GM19455 (cell line): ENCODE data around the gene JPT2.
"Not testable (repeated sequence)": the region's sequence is repeated elsewhere in the genome, so short reads cannot be mapped to it uniquely, and the experiment has no call there.

Source experiments
- ATAC-seq: cut with Tn5 transposase; IDR thresholded peaks from one replicate; pipeline ENCODE4 v1.9.1; 2021; ENCODE audit not compliant: unreplicated experiment

Gene JPT2

GRCh38 chr16:1705688-1706385 is 27.8 kb downstream of the JPT2 start, which contains the start of gene MAPK8IP3:
TSS of gene MAPK8IP3 (plus strand) at chr16:1706195. CDS start at chr16:1706340, 145 bp downstream.
- peak; percentile 68 for ATAC-seq

GRCh38 chr16:1706386-1707192 is 28.5 kb downstream of the JPT2 start:
- ATAC-seq, result peak; percentile 14

DNA sequence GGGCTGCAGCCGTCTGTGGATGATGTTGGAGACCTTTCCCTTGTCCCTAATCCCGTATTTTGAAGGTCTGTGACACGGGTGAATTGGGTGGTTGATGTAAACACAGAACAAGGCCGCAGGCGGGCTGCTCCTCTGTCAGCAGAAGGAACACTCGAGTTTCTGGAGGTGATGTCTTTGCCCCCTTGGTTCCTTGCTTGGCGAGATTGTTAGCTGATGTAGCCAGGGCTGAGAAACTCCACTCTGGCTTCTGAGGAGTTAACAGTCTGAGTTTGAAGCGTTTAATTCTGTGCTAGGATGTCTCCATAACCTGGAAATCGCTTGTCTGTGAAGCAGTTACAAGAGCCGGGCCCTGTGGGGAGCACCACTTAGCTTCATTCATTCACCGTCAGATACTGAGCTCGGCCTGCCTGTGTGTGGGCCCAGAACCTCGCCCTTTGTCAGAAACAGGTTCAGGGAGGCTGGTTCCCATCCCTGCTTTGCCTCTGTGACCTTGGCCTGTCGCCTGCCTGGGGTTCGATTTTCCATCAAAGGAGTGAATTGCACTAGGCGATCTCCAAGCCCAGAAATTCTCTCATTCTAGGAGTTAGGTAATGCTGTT is 29.2 kb downstream of the JPT2 start:
- no peak for ATAC-seq

- no peak for ATAC-seq
These were observed 30.1 kb downstream of the JPT2 start for GRCh38 chr16:1708083-1708767.

DNA sequence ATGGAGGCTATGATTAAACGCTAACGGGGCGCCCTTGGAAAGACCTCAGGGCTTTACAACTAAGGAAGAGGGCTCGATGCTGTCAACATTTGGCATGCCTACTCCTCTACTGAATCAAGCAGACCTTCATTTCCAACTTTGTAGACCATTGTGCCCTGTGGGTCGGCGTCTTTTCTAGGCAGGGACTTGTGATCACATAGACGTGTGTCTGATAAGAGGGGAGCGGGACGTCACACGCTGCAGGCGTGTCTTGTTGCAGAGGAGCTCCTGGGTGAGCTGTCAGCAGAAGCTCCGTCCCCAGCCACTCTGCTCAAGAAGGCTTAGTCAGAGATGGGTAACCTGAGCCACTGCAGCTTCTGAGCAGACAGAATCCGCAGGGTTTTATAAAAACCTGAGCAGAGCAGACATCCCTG is 30.7 kb downstream of the JPT2 start:
- no peak for ATAC-seq

DNA sequence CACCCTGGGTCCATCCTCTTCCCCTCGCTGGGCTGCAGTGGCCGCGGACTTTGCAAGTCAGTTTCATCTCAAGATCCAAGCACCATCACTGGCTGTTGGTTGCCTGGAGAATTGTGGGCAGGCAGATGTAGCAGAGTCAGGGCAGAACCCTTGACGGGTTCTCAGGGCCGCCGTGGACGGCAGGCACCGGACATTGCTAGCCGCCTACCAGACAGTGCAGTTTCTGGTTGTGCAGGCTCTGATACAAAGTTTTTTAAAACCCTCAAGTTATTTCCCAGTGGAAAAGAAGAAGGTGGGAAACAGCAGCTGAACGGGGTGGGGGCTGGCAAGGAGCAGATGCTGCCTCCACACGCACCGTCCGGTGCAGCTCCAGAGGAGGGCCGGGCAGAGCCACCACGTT is 31.3 kb downstream of the JPT2 start:
- ATAC-seq, result no peak

DNA sequence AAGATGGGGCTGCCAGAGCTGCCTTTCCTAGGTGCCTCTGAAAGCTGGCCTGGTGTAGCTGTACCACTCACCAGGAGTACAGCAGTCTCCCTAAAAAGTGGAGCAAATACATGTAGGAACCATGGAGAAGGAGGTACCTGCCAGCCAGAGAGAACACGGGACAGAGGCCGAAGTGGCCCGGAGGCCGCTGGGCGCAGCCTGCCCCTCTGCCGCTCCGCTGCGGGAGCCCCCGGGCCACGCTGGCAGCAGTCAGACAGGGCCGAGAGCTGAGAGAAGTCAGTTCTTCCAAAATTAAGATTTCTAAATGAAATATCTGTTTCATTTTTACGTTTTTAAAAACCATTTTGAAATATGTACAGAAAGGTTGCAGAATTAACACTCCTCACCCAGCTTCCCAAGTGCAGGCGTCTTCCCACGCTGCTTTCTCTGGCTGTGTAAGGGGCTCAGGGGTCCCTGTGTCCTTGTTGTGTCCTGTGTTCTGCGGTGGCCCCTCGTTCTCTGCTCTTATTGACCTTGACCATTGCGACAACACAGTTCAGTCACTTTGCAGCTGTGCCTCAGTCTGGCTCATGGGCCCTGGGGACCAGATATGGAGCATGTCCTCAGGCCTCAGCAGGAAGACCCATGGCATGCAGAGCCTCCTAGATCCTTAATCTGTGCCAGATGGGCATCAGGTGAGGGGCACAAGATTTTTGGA is 32.9 kb downstream of the JPT2 start:
- ATAC-seq, result no peak

GRCh38 chr16:1712791-1713261 is 34.7 kb downstream of the JPT2 start:
- ATAC-seq, result no peak

DNA sequence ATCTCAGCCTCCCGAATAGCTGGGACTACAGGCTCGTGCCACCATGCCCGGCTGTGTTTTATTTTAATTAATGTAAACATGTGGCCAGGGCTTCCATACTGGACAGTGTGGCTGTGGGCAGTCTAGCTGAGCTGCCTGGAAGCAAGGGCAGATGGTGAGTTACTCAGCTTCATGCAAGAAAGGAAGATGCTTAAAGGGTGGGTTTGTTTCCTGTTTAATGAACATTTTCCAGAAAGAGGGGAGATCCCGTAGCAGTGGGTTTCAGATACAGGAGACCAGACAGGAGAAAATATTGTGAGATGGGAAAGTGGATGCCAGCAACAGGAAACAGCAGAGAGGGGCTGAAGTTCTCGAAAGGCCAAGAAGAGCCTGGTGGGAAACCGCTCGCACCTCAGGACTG is 35.3 kb downstream of the JPT2 start:
- ATAC-seq, result no peak

DNA sequence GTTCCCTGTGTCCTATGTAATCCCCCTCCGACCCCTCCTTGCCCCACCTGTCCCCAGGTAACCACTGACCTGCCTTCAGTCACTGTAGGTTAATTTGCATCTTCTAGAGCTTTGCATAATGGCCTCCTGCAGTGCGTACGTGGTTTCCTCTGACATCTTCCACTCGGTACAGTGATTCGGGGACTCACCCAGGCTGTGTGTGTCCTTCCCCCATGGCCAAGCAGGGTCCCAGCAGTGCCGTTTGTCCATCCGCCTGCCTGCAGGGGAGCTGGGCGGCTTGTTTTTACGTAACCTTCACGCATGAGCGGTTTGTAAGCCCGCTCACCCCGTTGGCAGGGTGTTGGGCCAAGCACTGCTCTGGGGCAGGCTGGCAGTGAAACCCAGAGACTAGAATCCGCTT is 35.9 kb downstream of the JPT2 start:
- no peak for ATAC-seq

- no peak for ATAC-seq
These were observed 37.1 kb downstream of the JPT2 start for GRCh38 chr16:1715220-1715619.

GRCh38 chr16:1718236-1718635 is 40.2 kb downstream of the JPT2 start:
- ATAC-seq, result not testable (repeated sequence)

DNA sequence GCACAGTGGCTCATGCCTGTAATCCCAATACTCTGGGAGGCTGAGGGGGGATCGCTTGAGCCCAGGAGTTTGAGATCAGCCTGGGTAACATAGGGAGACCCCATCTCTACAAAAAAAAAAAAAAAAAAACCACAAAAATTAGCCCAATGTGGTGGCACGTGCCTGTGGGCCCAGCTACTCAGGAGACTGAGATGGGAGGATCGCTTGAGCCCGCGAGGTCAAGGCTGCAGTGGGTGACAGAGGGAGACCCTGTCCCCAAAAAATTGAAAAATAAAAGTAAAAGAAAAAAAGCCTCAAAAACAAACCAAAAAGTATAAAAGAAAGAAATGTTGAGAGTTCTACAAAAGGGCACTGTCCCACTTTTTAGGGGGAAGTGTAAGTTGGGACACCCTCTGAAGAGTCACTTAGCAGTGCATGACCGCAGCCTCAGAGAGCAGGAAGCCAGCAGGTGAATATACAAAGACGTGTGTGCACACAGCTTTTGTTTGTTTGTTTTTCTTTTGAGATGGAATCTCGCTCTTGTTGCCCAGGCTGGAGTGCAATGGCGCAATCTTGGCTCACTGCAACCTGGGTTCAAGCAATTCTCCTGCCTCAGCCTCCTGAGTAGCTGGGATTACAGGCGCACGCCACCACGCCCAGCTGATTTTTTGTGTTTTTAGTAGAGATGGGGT is 41.6 kb downstream of the JPT2 start:
- ATAC-seq, result not testable (repeated sequence)

DNA sequence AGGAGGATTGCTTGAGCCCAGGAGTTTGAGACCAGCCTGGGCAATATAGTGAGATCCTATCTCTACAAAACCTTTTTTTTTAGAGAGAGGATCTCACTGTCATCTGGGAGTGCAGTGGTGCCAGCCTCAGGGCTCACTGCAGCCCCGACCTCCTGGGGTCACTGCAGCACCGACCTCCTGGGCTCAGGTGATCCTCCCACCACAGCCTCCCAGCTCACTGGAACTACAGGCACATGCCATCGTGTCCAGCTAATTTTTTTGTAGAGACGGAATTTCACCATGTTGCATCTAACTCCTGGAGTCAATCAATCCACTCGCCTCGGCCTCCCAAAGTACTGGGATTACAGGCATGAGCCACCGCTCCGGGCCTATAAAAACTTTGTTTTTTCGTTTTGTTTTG is 43.3 kb downstream of the JPT2 start:
- ATAC-seq, result no peak

DNA sequence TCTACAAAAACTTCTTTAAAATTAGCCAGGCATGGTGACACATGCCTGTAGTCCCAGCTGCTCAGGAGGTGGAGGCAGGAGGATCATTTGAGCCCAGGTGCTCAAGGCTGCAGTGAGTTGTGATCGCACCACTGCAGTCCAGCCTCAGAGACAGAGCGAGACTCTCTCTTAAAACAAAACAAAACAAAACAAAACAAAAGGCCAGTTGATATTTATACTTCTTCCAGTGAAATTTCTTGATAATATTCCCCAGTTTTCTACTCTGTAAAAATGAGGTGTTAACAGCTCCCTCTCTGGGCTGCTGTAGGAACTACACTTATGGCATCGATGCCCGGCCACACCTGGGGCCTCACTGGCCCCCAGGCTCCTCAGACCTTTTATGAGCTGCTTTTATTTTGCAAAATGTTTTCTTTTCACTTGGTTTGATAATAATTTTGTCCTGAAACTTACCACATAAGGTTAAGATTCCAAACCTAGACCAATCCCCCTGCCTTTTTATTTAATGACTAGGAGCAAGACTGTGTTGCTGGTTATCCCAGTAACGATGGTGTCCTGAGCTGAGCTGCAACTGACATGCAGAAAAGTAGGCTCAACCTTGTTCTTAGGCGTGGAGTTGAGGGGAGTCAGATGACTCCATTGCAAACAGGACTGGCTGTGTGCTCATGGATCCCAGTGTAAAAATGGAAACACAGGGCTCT is 45.5 kb downstream of the JPT2 start:
- ATAC-seq, result no peak

DNA sequence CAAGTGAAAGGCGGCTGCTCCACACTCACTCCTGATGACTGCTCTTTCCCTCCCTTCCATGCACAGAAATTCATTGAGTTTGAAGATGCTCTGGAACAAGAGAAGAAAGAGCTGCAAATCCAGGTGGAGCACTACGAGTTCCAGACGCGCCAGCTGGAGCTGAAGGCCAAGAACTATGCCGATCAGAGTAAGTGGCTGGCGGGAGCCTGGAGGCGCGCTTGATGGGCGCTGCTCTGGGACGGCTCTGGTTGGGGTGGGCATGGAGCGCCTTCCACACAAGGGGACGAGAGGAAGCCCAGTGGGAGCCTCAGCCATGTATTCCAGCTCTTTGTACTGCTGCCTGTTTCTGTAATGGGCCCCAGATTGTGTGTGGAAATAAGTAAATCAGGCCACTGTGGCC is 46.4 kb downstream of the JPT2 start:
- no peak for ATAC-seq

DNA sequence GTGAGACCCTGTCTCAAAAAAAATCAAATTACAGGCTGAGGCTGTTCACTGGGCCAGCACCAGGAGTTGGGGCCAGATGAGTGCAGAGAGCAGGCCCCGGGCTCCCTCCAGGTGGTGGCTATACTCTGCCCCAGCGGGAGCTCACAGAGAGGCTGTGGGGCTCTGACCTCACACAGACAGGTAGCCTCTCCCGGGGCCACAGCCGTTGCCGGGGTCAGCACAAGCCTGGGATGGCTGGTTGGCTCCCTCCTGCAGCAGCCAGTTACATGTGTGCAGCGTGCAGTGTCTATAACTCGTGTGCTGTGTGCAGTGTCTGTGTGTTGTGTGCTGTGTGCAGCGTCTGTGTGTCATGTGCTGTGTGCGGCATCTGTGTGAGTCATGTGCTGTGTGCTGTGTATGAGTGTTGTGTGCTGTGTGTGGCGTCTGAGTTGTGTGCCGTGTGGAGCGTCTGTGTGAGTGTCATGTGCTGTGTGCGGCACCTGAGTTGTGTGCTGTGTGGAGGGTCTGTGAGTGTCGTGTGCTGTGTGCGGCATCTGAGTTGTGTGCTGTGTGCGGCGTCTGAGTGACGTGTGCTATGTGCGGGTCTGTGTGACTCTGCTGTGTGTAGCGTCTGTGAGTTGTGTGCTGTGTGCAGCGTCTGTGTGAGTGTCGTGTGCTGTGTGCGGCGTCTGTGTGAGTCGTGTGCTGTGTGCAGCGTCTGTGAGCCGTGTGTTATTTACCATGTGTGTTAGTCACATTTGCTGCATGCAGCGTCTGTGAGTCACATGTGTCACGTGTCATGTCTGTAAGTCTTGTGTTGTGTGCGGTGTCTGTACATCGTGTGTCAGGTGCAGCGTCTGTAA is 48.8 kb downstream of the JPT2 start:
- no peak for ATAC-seq
